Right lobe of liver (tissue), 4 donors: ENCODE data around the gene CCDC8.

Experiments
- POLR2A ChIP-seq: fragments of 450-650 bp; IDR thresholded peaks from one replicate; pipeline ENCODE4 v1.6.1; 2017; ENCODE audit warnings: antibody characterized with exemption, mild to moderate bottlenecking
- TF ChIP-seq, protein P1 (sequence below), 4 donors: fragments of 200-600 bp in 3 of 4; fragments of 450-650 bp in 1 of 4; IDR thresholded peaks; one replicate each; pipeline versions ENCODE4 v1.5.1 to v1.8.0; 2016 to 2022; ENCODE audit warnings: antibody characterized with exemption in 4 of 4, mild to moderate bottlenecking in 2 of 4
- donor health status: DM: no; HTN: no; CAD: no.
- donor health status: DM: no; HTN: no; CAD: no.
- donor health status: DM: no; HTN: yes; CAD: no.

DNA sequence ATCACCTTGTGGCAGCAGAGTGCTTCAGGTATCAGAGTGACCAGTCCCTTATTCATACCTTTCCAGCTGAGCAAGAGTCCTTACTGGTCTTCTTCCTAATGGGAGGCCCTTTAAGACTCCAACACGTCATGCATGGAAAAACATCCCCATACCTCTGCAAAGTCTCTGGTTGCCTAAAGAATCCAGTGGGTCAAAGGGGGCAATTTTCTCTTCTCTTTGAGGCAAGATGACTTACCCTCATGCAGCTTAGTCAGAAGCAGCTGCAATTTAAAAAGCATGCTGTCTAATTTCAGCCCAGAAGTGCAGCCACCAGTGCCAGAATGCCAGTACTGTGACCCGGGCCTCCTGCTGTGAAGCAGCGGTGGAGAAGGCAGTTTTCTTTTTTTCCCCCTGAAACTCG lies 47.8 kb downstream of the CCDC8 start:
- TF ChIP-seq, protein P1, sequence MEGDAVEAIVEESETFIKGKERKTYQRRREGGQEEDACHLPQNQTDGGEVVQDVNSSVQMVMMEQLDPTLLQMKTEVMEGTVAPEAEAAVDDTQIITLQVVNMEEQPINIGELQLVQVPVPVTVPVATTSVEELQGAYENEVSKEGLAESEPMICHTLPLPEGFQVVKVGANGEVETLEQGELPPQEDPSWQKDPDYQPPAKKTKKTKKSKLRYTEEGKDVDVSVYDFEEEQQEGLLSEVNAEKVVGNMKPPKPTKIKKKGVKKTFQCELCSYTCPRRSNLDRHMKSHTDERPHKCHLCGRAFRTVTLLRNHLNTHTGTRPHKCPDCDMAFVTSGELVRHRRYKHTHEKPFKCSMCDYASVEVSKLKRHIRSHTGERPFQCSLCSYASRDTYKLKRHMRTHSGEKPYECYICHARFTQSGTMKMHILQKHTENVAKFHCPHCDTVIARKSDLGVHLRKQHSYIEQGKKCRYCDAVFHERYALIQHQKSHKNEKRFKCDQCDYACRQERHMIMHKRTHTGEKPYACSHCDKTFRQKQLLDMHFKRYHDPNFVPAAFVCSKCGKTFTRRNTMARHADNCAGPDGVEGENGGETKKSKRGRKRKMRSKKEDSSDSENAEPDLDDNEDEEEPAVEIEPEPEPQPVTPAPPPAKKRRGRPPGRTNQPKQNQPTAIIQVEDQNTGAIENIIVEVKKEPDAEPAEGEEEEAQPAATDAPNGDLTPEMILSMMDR (IDR thresholded peaks at IDR 0.05), result no peak
- no peak for TF ChIP-seq POLR2A
